SHP77 treated with DMSO at 0.1 percent for 48 hours (cell line): ENCODE data around the gene ADARB2.
"Not testable (repeated sequence)": the region's sequence is repeated elsewhere in the genome, so short reads cannot be mapped to it uniquely, and the experiment has no call there.

Experiments
- DNase-seq: peaks from one replicate; lab custom pipeline; 2025; lab: John Stamatoyannopoulos, UW

The ADARB2 gene

DNA sequence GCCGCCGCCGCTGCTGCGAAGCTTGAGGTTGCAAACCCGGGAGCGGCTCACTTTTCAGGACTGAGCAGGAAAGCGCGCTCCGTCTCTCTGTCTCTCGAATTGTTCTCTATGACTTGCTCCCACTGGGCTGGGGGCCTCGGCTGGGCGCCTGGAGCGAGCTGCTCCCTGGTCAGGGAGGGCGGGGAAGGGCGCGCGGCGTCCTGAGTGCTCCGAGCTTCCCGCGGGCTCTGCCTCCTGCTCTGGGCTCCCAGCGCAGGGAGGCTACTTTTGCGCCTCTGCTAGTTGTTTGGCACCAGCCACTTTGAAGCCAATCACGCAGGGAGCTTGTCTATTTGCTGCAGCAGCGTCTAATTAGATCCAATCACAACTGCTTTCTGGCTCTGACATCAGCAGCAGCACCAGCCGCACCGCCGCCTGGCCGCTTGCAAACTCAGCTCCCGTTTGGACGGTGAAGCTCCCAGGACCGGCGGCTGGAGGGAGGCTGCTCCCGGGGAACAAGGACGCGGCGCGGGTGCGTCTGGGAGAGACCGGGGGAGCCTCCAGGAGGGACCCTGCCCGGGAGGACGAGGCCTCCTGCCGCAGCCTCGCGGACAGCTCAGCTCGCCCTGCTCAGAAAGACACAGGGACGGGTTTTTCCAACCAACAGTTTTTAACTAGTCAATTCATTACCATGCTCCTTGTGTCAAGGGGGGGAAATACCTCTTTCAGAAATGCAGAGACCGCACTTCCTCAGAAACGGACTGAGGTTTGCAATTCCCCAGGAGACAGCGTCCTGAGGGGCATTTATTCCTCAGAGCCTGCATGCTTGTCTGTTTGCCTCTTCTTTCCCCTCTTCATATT is at the start of gene ADARB2:
ADARB2 (minus strand) TSS at position 304 of the 840 bp plus-strand sequence.
- peak; percentile 78 for DNase-seq

DNA sequence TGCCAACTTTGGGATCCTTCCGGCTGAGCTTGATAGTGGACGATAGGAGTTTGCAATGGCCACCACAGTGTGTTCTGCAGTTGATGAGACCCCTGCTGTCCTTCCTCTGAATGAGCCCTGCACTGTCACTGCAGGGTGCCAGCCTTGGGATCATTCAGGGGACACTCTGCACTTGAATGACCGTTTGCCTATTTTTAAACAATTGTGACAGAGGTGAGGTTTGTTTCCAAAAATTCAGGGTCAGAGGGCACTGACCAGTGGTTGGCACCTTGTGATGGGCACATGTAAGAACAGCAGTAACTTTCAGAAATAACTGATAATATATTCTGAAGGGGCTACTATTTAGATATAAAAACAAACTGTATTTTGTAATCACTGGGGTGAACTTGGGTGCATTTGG is 48.5 kb upstream of the ADARB2 start:
- DNase-seq: no peak

DNA sequence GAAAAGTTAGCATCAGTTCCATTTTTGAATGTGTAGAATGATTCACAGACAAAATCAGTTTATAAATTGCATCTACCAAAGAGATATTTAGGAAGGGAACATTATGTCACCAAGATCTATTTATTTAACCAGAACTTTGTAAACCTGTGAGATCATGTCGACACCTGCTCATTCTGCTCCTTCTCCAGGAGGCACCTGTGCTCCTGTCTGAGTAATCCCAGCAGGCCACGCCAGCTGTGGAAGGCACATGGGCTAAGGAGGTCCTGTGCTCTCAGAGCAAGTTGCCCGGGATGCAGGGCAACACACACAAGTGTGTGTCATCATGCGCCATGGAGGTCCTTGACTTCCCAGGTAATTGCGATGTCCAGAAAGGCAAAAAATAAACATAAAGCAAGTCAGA is 45.5 kb upstream of the ADARB2 start:
- no peak for DNase-seq

DNA sequence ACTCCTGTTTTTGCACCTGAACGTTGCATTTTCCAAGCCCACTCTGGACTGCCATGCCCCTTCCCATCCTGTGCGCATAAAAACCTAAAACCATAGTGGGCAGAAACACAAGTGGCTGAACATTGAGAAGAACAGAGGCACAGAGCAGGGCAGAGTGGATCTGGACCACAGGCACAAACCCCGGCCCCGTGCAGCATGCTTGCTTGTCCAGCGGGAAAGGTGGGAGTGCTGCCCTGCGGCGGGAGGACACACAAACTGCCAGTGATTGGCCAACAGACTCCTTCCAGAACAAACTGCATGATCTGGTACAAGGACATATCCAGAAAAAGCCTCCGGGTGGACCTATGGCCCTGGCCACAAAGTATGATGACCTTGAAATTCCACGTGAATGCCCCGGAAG is 42.5 kb upstream of the ADARB2 start:
- DNase-seq: no peak

DNA sequence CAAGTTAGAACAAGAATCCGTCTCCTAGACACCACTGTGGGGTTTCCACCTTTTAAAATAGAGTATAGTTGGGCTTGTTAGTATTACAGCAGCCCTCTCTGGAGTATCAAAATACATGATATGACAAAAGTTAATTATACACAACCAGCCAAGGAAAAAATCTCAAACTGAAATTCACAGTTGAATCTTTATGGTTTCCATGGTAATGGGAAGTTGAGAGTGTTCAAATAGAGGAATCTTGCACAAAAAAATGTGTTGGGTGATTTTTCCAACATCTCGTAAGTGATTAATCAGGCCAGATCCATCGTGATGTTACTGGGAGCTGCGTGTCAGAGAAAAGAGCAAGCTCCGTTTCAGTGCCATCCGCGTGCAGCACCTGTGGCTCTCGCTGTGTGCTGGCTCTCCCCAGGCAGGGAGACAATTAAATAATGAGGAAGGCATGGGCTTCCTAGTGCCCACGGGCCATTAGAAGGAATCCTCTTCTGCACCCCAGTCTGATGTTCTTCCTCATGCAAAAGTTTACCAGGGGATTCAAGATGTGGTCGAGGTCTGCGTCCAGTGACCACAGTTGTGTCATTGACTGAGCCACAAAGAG is 41.1 kb upstream of the ADARB2 start:
- DNase-seq: no peak

DNA sequence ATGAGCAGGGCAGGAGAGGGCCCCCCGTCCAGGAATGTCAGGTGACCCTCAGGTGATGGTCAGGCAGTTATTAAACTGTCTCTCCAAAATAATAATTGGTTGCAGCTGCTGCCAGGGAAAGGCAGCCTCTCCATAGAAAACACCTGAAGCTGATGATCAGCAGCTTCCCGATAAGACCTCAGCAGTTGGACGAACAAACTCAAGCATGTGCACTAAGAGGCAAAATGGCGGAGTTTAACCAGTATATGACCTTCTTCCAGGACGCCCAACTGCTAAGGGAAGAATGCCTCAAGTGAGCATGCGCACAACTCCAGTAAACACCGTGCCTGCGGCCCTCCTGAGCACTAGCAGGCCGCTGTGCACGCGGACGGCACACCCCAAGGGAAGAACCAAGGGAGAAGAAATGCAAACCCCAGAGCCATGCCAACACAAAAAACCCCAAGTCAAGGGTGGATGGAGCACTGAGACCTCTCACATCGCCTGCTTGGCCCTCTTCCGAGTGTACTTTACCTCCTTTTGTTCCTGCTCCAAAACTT is 38.9 kb upstream of the ADARB2 start:
- no peak for DNase-seq

DNA sequence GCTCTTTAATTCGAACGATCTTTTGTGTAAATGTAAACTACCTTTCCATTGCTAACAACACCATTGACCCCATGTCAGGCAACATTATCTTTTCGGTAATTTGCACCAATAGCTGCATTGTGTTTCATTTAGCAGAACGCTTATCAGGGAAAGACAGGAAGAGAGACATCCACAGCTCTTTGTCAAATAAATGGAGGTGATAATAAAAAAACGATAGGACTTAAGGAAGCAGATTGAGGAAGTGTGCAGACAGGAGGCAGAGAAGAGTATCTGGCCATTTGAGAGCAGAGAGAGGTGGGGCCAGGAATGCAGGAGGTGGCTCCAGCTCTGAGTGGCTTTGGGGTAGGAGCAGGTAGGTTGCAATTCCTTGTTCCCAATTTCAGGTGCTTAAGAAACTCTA is 37.5 kb upstream of the ADARB2 start:
- no peak for DNase-seq

DNA sequence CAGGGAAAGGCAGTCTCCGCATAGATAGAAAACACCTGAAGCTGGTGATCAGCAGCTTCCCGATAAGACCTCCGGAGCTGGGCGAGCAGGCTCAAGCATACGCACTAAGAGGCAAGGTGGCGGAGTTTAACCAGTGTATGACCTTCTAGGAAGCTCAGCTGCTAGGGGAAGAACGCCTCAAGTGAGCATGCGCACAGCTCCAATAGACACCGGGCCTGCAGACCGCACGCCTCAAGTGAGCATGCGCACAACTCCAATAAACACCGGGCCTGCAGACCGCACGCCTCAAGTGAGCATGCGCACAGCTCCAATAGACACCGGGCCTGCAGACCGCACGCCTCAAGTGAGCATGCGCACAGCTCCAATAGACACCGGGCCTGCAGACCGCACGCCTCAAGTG is 35.9 kb upstream of the ADARB2 start:
- not testable (repeated sequence) for DNase-seq

DNA sequence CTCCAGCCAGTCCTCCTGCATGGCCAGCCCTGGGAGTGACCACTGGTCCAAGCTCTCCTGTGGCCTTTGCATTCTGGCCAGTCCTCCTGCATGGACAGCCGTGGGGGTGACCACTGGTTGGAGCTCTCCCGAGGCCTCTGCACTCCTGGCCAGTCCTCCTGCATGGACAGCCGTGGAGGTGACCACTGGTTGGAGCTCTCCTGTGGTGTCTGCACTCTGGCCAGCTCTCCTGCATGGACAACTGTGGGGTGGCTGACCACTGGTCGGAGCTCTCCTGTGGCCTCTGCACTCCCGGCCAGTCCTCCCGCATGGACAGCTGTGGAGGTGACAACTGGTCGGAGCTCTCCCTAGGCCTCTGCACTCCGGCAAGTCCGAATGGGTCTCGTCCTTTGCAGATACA is 28.7 kb upstream of the ADARB2 start:
- no peak for DNase-seq

DNA sequence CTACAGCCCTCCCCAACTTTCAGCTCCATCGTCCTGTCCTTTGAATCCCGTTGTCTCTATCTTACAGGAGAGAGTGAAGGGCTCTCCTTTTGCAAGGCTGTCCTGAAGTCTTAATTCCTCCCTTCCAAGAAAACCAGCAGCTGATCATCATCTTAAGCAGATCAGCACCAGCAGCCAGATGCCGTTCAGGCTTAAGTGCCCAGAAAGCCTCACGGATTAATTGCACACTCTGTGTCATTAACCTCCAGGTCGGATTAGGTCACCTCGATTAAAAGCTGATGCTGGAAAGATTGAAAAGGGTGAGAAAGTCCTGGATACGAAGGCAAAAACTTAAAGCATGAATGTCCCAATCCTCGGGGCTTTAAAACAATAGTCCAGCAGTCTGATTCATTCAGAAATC is 24.8 kb upstream of the ADARB2 start:
- DNase-seq: no peak

DNA sequence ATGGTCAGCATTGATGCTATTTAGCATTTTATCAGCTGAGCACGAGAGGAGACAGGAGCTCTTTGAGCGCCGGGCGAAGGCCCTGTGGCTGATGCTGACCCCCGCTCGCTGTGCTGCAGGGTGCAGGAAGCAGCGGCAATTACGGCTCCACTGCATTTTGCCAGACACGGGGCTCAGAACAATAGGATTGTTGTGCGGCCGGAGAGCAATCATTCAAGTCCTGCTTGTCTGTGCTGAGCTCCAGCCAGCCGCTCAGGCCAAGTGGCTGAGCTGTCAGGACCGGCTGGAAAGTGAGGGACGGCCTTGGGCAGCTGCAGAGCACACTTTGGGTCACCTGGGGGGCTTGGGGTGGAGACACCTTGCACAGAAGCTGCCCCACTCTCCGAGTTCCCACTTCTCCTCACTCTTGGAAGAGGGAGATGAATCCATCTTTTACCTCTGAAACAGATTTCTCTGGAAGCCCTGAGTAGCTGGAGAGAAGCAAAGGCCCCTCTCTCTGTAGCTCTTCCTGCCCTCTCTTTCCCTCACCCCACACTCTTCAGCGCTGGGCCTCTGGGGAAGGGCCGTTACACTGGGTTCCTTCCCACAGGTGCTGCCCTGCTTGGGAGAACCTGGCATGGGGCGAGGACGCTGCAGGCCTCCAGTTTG is 17.3 kb upstream of the ADARB2 start:
- DNase-seq: no peak

DNA sequence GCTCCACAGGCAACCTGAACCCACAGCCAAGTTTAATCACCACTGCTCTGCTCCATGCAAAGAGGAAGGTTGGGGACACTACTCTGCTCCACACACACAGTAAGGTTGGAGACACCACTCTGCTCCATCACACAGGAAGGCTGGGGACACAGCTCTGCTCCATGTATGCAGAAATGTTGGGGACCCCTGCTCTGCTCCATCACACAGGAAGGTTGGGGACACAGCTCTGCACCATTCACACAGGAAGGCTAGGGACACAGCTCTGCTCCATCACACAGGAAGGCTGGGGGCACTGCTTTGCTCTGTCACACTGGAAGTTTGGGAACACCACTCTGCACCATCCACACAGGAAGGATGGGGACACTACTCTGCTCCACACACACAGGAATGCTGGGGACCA is 14.8 kb upstream of the ADARB2 start:
- no peak for DNase-seq

DNA sequence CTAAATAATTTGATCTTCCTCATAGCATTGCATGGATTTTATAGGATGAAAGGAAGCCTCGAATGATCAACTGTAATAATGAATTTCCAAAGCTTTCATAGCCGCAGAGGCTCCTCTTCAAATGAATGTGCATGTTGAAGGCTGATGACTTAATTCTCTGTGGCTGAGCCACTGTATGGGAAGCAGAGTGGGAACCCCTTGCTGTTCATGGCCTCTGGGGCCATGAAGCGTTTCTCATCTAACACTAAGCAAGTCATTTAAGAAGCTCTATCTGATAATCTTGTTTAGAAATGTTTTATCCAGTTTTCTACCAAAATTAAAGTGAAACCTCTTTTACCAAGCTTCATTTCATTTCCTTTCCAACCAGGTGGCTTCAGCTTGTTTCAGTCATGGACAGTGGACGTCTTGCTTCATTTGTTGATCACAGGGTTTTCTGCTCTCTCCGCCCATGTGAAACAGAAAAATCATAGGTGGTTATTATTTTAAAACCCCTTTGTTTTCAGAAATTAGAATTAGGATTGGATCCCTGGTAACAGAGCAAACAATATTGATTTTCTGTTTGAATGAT is 10.3 kb upstream of the ADARB2 start:
- no peak for DNase-seq

DNA sequence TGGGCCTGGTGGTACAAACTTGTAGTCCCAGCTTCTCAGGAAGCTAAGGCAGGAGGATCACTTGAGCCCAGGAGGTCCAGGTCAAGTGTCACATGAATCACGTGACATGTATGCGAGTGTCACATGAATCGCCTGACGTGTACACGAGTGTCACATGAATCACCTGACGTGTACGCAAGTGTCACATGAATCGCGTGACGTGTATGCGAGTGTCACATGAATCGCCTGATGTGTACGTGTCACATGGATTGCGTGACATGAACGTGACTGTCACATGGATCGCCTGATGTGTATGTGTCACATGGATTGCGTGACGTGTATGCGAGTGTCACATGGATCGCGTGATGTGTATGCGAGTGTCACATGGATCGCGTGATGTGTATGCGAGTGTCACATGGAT is 9.5 kb upstream of the ADARB2 start:
- DNase-seq: no peak

DNA sequence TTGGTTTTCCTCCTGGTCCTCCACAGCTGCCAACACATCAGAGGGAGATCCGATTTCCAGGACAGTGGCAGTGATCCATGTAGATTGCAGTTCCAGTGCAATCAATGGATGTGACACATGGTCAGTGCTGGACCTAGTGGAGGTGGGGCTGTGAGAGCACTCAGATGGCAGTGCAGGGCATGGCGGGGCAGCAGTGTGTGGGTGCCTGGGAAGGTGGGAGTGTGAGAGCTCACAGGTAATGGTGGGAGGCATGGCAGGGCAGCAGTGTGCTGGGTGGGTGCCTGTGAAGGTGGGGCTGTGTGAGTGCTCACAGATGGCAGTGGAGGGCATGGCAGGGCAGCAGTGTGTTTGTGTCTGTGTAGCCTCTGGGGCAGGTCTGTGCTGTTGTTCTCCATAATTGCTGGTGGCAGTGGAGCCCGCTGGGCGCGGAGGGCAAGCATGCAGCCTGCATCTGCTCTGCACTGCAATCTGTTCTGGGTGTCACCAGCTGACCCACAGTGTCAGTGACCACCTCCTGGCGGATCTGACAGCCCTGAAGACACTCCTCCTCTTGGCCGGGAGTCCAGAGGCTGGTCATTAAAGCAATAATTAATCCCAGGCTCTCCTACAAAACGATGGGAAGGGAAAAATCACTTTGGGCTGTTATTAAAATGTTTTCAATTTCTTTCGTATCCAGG is 8.6 kb upstream of the ADARB2 start:
- DNase-seq: no peak

DNA sequence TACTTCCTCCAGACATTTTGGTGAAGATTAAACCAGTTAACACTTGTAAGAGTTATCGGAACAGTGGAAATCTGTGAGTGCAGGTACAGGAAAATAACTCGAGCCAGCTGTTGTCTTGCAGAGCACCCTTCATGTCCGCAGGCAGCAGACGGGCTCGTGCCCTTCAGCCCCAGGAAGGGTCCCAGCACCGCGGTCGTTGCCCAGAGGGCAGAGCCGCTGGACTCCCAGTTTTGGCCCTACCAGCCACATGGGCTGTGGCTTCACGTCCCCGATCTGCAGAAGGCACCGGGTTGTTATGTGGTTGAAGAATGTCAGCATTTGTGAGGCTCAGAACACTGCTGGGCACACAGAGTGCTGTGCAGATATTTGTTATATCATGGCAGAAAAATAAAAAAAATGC is 7.2 kb upstream of the ADARB2 start:
- no peak for DNase-seq

DNA sequence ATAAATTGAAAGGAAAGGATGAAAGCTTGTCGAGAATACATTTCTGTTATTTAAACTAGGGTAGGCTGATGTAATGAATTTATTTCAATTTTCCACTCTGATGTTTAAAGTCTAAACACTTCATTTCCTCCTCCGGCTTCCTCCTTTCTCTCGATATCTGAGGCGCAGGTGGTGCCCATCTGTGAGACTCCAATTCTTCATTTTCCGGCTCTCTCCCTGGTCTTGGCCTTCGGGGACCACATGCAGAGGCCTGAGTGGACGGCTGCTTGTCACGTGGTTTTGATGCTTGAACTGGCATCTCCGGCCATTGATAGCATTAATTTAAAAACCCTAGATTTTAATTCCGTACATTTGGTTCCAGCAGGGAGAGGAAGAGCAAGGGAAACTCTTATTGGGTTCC is 5.8 kb upstream of the ADARB2 start:
- DNase-seq: no peak

DNA sequence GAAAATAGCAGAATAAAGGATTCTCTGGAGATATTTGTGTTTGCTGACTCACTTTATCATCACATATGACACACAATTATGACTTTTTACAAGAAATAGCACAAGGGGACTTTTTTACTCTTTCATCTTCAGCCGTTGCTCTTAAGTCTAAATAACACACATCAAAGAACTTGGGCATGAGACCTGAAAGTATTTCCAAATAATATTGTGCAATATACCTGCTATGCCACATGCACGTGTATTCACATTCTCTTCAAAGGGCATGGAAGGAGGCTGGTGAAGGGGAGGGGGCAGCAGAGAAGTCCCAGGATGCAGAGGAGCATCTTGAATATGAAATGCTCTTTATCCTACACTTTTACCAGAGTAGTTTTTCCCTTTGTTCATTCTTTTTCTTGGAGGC is 4.1 kb upstream of the ADARB2 start:
- DNase-seq: no peak

DNA sequence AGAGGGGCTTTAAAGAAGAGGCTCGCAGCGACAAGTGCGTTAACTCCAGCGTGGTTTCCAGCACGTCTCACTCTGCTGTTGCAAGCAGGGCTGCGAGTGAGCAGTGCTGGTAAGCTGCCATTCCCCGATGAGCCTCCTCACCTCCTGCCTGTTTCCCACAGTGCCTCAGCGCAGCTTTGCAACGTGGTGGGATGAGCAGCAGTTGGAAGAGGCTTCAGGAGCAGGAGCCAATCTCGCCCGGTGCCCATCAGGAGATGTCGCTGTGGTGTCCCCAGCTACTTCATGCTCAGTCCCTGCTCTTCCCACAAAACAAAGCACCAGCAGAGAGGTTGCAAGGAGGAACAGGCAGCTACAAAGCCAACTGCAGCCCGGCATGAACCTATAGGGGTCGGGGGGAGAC is 2.4 kb upstream of the ADARB2 start:
- DNase-seq: no peak

DNA sequence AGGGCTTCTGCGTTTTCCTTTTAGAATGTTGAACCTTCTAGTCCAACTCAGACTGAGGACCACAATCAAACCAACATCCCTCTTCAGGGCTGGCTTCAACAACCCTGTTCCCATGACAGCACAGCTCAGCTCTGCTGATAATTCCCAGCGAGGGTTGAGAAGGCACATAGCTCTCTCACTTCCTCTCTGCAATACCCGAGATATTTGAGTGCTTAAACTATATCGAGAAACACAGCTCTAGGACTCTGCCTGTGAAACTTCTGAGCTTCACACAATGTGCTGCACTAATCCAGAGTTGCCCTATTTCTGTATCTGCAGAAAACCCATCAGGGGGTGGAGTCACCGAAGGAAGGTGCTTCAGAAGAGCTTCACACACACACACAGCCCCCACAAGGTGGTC is 1.6 kb upstream of the ADARB2 start:
- no peak for DNase-seq

DNA sequence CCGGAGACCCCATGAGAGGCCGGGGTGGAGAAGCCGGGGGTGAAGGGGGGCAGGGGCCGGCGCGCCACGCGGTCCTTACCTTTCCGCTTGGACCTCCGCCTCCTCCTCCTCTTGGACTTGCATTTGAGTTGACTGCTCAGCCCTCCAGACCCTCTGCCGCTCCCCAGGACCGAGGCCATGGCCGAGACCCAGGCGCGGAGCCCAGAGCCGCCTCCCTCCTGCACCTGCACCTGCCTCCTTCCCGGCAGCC is 428 bp downstream of the ADARB2 start:
- no peak for DNase-seq

DNA sequence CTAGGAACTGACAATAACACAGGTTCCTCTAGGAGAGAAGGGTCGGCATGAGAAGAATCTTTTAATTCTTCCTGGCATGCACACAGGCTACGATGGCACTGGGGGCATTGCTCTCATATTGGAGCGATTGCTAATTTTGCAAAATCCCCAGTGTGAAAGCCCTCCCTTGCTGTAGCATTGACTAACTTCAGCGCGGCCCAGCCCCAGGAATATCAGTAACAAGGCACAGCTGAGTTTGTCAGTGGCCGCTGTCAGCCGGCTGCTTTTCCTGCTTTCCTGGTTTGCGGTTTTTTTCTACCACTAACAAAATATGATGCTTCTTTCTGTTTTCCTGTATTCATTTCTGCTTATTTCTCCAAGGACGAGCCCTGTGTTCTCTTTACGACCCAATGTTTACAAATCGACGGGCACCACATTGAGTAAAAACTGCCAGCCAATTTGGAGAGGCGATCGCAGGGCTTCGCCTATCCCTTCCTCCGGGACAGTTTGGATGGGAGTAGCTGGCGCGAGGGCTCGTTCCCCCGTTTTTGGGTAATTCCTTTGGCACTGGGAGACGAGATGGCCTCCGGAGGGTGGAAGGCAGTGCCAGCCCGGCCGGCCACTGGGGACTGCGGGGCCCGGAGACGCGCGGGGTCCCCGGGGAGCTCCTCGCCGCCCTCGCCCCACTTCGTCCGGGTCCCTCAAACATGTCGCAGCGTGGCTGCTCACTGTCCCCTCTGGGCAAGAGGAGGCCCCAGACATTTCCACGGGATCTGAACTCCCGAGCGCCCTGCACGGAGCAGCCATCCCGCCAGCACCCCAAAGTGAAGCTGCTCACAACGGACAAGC is 967 bp downstream of the ADARB2 start:
- no peak for DNase-seq
